NCI-H1105 (cell line): ENCODE measurements around the gene C10orf90.

Source experiments
- DNase-seq: peaks from one replicate; lab custom pipeline; 2025; lab: John Stamatoyannopoulos, UW

C10orf90 gene

GRCh38 chr10:126536148-126536547 is 134.3 kb downstream of the C10orf90 start:
- DNase-seq = no peak

- no peak for DNase-seq
These were observed 136.8 kb downstream of the C10orf90 start for GRCh38 chr10:126533644-126534043.

- DNase-seq = no peak
These were observed 142.1 kb downstream of the C10orf90 start for GRCh38 chr10:126528315-126528835.

GRCh38 chr10:126527645-126528314 is 142.7 kb downstream of the C10orf90 start:
- no peak for DNase-seq

- DNase-seq = no peak
These were observed 145.2 kb downstream of the C10orf90 start for GRCh38 chr10:126525326-126525725.

GRCh38 chr10:126524526-126524925 is 146.0 kb downstream of the C10orf90 start:
- DNase-seq = no peak

GRCh38 chr10:126523071-126523470 is 147.4 kb downstream of the C10orf90 start:
- no peak for DNase-seq

- DNase-seq = no peak
These were observed 149.1 kb downstream of the C10orf90 start for GRCh38 chr10:126521399-126521798.

GRCh38 chr10:126520751-126521317 is 149.7 kb downstream of the C10orf90 start:
- no peak for DNase-seq

GRCh38 chr10:126519992-126520391 is 150.5 kb downstream of the C10orf90 start:
- DNase-seq = no peak

GRCh38 chr10:126519185-126519584 is 151.3 kb downstream of the C10orf90 start:
- no peak for DNase-seq

GRCh38 chr10:126518218-126519080 is 152.0 kb downstream of the C10orf90 start:
- no peak for DNase-seq

GRCh38 chr10:126516515-126516914 is 154.0 kb downstream of the C10orf90 start:
- DNase-seq = no peak

GRCh38 chr10:126511917-126512479 is 158.5 kb downstream of the C10orf90 start:
- no peak for DNase-seq

- DNase-seq = no peak
These were observed 161.3 kb downstream of the C10orf90 start for GRCh38 chr10:126509182-126509581.

GRCh38 chr10:126508535-126509040 is 161.9 kb downstream of the C10orf90 start:
- DNase-seq = no peak

GRCh38 chr10:126504761-126505112 is 165.8 kb downstream of the C10orf90 start:
- no peak for DNase-seq

- peak; percentile 5 for DNase-seq
These were observed 166.3 kb downstream of the C10orf90 start for GRCh38 chr10:126504063-126504760.

- no peak for DNase-seq
These were observed 167.0 kb downstream of the C10orf90 start for GRCh38 chr10:126503392-126504062.

- DNase-seq = no peak
These were observed 168.1 kb downstream of the C10orf90 start for GRCh38 chr10:126502441-126502840.

- no peak for DNase-seq
These were observed 168.7 kb downstream of the C10orf90 start for GRCh38 chr10:126501828-126502227.
